HG02571 (cell line): ENCODE measurements around the gene ZNF185.

ENCODE experiments used
- ATAC-seq: cut with Tn5 transposase; IDR thresholded peaks from one replicate; pipeline ENCODE4 v1.9.1; 2021; ENCODE audit warnings: mild to moderate bottlenecking, moderate library complexity; ENCODE audit not compliant: unreplicated experiment

ZNF185 gene

DNA sequence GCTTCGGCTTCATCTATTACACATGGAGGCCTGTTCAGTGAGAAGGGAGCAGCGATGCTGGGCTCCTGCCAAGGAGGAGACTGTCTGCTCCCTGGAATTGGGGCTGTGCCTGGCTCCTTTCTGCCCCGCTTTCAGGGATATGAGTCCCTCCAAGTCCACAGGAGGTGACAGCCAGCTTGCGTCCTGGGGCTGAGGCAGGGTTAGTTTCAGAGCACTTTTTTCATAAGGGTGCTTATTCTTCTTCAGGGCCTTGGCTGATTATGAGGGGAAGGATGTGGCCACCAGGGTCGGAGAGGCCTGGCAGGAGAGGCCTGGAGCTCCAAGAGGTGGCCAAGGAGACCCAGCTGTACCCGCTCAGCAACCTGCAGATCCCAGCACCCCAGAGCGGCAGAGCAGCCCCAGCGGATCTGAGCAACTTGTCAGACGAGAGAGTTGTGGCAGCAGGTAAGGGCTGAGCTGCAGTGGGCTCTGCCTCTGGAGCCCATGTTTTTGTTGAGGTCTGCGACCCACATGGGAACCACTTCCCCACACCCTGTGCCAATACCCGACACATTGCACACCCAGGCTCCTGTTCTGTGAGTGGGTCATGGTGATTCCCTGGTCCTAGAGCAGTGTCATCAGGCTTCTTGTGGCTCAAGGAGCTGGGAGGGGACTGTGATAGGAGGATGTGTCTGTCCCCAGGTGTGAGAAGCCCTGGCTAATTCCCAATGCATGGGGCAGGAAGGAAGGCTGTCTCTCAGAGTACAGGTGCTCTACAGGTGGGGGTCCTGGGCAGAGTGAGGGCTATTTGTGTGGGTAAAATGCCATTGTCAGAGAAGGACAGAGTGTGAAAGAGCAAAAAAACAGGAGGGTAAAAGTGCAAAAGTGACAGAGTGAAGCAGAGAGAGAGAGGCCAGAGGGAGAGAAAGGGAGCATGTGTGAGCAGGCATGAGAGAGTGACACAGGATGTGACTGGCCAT is 47.4 kb downstream of the ZNF185 start:
- no peak for ATAC-seq

DNA sequence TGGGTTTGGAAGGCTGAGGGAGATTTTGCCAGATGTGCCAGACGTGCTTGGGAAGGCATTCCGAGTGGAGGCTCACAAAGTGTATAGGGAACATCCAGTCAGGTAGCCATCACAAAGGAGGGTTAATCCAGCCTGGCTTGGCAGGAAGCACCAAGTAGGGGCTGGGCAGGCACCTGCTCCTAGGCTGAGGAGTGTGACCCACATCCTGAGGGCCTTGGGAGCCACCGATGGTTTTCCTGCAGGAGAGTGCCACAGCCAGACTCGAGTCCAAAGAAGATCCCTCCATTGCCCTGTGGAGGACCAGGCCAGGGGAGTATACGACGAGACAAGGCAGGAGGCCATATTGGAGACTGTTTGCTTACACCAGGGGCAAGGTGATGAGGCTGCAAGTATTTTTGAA is 48.8 kb downstream of the ZNF185 start:
- ATAC-seq = no peak
